GM13976 (cell line): ENCODE results near the gene CAMSAP2.

Experiments used
- DNase-seq: peaks from one replicate; pipeline ENCODE4 v3.0.0; 2012; ENCODE audit warnings: low spot score
- in situ Hi-C: fragments of 300-500 bp; cut with MboI; formaldehyde crosslinking; loops from one replicate; pipeline ENCODE4 v1.12.0; 2022; ENCODE audit warnings: low sequenced_read_pairs, mixed read lengths, inconsistent platforms; ENCODE audit not compliant: unreplicated experiment
- TF ChIP-seq, protein P1 (sequence below): IDR thresholded peaks from 2 replicates; pipeline ENCODE4 v1.5.1; 2012; ENCODE audit warnings: borderline replicate concordance, mild to moderate bottlenecking; ENCODE audit not compliant: insufficient read depth; ENCODE audit errors: extremely low read depth, missing control alignments, control extremely low read depth

CAMSAP2 gene

DNA sequence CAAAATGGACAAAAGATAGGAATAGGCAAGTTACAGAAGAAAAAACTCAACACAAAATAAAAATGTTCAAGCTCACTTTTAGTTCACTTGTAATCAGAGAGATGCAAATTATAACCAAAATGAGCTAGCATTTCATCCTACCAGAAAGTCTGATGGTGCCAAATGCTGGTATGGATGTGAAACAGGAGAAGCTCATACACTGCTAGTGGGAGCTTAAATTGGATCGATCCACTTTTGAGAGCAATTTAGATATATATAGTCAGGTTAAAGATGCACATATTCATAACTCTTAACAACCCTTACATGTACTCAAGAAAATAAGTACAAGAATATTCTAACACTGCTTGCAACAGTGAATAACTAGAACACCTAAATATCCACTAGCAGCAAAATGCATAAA lies 18.5 kb upstream of the CAMSAP2 start:
- DNase-seq, result no peak
- TF ChIP-seq, protein P1, sequence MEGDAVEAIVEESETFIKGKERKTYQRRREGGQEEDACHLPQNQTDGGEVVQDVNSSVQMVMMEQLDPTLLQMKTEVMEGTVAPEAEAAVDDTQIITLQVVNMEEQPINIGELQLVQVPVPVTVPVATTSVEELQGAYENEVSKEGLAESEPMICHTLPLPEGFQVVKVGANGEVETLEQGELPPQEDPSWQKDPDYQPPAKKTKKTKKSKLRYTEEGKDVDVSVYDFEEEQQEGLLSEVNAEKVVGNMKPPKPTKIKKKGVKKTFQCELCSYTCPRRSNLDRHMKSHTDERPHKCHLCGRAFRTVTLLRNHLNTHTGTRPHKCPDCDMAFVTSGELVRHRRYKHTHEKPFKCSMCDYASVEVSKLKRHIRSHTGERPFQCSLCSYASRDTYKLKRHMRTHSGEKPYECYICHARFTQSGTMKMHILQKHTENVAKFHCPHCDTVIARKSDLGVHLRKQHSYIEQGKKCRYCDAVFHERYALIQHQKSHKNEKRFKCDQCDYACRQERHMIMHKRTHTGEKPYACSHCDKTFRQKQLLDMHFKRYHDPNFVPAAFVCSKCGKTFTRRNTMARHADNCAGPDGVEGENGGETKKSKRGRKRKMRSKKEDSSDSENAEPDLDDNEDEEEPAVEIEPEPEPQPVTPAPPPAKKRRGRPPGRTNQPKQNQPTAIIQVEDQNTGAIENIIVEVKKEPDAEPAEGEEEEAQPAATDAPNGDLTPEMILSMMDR, result no peak
- in situ Hi-C loops, result no loop called here

DNA sequence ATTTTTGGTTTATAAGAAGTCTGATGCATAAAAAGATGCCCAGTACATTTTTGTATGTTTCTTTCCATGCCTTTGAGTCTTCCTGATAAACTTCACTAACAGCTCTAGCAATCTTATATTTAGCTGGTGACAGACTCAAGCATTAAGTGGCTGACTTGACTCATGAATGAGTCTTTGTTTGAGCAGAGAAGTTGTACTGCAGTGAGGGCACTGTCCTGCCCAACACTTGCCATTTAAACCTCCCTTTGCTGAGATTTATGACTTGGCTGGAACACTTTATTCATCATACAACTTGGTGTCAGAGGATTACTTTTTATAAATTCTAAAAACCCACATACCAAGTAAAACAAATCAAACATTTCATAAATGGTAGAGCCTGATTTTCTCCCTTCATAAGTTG lies 14.6 kb upstream of the CAMSAP2 start:
- in situ Hi-C loops, result no loop called here
- DNase-seq, result no peak
- TF ChIP-seq, protein P1, result no peak

DNA sequence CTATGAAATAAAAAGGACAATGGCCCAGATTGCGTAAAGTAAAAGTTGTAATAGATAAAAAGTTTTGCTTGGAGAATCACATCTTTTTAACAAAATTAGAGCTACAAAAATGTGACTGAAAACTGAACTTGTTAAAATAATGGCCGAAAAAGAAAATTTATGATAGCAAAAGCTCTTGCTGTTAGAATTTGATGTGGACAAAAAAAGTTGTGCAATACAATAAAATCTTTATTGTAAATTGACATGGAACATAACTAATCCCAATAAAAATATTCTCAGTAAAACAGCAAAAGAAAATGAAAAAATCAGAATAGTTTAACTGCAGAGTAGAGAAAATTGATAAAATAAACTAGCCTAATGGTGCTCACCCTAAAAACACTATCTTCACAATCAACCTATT lies 11.4 kb upstream of the CAMSAP2 start:
- DNase-seq, result no peak
- in situ Hi-C loops, result no loop called here
- TF ChIP-seq, protein P1, result no peak

DNA sequence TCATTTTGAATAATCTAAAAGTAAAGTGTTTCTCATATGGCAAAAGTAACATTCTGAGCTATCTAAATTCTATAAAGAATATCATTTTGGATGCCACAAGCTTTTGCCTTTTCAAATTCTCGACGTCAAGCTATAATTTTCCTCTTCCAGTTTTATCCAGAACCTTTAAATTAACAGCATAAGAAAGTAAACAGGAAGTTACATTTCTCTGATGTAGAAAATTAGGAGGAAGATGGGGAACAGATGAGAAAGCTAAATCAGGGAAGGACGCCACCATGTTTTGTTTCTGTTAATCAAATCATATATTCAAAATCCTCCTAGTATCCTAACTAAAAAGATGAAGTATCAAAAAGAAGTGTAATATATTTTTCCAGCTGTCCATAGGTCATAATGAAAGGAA lies 8.8 kb upstream of the CAMSAP2 start:
- no peak for DNase-seq
- TF ChIP-seq, protein P1, result no peak
- in situ Hi-C loops, result no loop called here

DNA sequence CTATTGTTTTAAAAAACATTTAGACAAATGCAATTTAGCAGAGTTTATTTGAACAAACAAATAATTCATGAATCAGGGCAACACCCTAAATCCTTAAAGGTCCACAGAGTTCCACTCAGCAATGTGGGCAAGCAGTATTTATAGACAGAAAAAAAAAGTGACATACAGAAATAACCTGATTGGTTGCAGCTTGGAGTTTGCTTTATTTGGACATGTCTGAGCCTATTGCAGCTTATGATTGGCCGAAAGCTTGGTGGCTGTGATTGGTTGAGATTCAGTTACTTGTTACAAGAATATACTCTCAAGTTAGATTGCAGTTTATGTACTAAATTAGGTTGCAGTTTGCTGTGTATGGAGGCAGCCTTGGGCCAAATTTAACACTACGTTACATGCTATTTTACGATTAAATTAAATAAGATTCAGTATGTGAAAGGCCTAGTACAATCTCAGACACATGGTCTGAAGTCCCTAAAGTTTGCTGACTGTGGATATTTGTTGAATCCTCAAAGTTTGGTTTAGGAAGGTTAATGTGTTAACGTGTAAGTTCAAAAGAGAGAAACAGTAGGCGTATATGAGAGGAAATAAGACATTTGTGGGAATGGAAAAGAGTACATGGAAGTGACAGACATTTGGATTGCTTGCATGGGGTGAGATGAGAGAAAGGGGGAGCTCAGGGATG lies 6.9 kb upstream of the CAMSAP2 start:
- DNase-seq, result no peak
- in situ Hi-C loops, result no loop called here
- TF ChIP-seq, protein P1, result no peak

DNA sequence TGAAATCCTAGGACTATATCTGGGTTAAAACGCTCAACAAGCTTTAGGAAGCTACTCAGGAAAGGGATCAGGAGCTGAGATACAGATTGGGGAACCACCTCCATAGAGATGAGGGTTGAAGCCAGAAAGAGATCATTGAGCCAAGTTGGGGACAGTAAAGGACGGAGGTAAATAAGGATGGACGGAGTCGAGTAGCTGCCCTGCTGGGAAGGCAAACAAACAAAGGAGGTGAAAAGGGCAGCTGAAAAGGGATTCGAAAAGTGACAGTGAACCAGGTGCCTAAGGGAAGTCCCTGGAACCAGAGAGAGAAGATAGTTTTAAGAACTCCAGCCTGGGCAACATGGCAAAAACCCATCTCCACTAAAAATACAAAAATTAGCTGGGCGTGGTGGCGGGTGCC lies 6.3 kb upstream of the CAMSAP2 start:
- DNase-seq, result no peak
- in situ Hi-C loops, result no loop called here
- TF ChIP-seq, protein P1, result no peak
